Activated CD8-positive, alpha-beta memory T cell treated with anti-CD3 and anti-CD28 coated beads, Interleukin-2, amount 50 U/mL, for 24 hours (primary cell): ENCODE measurements around the gene SASH1.
"Not testable (repeated sequence)": the region's sequence is repeated elsewhere in the genome, so short reads cannot be mapped to it uniquely, and the experiment has no call there.

Experiments used
- DNase-seq: peaks from one replicate; pipeline ENCODE4 v3.0.0-alpha.2; 2020; ENCODE audit errors: extremely low read depth

The SASH1 gene

DNA sequence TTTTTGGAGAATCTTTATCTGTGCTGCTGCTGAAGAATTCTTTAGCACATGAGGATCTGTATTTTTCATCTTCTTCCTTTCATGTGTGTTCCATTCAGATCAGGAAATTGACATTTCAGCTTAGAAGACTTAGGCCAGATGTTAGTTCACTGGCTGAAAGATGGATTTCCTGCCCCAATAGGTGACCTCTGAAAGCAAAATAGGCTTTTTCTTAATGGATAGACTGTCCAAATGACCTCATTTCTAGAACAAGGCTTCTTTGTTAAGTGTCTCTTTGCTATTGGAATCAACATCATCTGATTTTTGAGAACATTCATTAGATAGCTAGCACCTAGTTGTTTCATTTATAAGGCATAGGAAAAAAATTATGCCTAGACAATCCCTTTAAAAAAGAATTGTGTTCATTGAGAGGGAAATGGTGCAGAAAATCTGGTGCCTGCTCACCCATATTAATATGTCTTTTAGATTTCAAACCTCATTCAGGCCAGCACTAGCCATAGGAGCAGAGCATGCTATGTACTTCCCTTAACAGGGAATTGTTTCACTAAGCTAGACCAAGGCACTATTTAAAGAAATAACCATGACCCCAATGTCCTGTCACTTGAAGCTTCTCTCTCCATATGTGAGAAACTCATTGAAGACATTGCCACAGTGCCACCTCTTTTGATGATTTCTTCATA lies 13.6 kb upstream of the SASH1 start:
- DNase-seq = no peak

DNA sequence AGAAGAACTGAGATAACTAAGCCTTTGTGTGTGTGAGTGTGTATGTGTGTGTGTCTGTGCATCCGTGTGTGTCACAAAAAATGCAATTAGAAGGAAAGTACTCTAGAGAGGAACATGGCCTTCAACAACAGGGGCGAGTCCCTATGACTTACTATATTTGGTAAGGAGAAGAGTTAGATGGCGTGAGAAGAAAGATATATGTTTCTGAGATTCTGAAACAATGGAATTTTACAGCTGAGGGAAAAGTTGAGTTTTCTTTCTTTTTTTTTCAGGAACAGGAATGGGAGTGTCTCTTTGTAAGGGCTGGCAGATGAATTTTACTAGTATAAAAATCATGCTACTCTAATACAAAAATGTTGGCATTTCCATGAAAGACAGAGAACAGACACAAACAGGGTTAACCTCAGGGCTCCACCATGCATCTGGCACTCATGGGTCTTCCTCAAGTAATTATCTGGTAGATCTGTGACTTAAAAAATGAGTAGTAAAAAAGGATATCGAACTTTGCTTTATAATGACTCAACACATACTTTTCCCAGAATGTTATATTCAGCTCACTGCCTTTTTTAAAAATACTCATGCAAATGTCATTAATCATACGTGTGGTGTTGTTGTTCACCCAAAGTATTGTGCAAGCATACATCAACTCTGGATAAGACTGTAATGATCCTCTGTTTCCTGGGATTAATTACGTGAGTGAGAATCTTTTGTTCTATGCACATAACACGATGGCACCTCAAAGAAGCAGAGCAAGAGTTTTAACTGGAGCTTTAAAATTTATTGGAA lies 12.8 kb upstream of the SASH1 start:
- DNase-seq = no peak

DNA sequence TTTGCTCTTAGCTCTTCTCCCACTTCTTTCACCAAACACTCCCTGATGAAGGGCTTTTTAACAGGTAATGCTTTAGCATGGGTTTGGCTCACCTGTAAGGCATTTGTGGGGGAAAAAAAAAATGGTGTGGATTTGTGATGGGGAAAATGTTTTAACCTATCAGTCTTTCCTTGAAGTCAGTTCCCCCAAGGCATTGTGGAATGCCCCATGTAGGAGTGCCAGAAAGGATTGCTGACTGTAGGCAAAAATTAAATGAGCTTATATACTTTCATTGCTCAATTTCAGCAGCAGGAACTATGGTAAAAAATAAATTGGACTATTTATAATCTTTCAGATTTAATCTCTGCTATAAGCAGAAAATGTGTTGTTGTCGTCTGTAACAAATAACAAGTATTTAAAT lies 10.6 kb upstream of the SASH1 start:
- DNase-seq = no peak

DNA sequence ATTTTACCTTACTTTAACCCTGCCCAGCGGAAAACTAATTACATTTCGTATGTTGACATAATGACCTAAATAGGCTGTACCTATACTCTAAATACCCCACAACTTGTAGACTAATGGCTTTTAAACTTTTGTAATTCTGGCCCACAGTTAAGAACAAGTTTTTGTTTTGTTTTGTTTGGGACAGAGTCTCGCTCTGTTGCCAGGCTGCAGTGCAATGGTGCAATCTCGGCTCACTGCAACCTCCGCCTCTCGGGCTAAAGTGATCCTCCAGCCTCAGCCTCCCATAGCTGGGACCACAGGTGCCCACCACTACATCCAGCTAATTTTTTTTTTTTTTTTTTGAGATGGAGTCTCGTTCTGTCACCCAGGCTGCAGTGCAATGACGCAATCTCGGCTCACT lies 5.7 kb upstream of the SASH1 start:
- no peak for DNase-seq

DNA sequence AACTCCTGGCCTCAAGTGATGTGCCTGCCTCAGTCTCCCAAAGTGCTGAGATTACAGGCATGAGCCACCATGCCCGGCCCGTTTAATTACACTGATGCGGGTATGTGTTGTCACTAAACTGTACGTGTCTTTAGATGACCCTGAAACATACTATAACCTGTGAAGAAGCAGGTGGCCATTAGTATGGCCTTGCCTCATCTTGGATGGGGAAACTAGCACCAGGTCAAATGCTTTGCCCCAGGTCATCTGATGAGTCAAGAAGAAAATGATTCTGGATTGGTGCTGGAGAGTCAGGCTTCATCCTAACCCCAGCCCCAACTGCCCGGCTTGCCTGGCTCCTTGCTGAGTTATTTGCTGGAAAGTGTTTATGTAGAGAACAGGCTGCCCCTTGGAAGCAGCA lies 2.9 kb upstream of the SASH1 start:
- DNase-seq = no peak

DNA sequence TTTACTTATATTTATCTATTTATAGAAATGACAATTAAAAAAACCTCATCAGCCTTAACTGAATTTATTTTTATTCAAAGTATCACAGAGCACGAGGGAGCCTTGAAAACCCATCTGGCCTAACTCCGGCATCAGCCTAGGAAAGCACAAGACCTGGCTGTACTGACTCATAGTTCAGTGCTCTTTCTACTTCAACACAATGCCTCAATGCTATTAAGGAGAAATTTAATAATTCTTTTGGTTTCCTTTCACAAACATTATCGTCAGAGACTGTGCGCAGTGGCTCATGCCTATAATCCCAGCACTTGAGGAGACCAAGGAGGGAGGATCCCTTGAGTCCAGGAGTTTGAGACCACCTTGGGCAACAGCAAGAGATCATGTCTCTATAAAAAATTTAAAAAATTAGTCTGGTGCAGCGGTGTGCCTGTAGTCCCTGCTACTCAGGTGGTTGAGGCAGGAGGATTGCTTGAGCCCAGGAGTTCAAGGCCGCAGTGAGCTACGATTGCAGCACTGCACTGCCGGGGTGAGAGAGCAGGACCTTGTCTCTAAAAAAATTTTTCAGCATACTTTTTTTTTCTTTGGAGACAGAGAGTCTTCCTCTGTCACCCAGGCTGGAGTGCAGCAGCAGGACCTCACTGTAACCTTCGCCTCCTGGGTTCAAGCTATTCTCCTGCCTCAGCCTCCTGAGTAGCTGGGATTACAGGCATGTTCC lies 1.9 kb upstream of the SASH1 start:
- no peak for DNase-seq

DNA sequence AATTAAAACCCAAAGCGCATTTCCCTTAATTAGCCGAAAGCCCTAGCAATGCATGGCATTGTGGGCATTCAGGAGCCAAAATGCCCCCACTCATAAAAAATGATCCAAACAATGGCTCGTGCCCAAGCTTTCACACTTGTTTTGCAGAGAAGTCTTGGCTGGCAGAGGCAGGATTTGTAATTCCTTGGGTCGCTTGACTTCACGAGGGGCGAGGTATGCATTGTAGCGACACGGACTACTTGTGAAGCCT lies 613 bp upstream of the SASH1 start:
- no peak for DNase-seq

DNA sequence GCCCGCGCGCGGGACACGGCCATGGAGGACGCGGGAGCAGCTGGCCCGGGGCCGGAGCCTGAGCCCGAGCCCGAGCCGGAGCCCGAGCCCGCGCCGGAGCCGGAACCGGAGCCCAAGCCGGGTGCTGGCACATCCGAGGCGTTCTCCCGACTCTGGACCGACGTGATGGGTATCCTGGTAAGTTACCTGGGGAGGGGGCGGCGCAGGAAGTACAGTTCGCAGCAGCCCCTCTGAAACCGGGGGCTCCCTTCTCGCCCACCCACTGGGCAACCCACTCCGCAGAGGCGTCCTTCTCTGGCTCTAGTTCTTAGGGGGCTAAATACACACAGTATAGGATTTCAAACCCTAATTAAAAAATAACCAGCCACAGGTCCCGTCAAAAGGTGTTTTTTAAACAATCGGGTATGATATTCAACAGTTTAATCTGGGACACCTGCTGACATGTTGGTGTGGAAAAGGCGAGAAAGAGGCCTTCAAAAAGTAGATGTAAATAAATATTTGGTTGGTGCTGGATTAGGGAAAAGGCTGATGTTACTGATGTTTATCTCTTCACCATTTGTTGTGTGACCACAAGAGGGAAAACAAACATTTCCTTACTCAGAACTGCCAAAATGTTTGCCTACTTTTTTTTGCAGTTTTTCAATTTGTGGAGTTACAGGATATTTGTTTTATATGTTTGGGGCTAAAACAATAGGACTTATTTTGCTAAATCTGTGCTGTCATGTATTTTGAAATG lies 577 bp downstream of the SASH1 start:
- no peak for DNase-seq

DNA sequence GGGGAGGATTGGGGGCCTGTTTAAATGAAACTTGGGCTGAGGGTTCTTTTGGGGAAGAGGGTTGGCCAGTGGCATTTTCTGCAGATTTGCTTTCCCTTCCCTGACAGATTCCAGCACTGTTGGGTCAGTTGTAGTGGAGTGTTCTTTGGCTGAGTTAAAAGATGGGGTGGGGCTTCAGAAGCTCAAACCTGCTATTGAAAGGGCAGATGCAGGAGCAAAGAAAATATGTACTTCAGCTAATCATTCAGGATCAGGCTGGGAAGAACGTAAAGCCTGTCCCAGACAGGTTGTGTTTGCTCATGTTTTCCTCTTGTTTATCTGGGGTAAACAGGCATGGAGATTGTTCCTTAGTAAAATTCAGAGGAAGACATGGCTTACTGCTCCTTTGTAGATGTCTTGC lies 2.5 kb downstream of the SASH1 start:
- no peak for DNase-seq

DNA sequence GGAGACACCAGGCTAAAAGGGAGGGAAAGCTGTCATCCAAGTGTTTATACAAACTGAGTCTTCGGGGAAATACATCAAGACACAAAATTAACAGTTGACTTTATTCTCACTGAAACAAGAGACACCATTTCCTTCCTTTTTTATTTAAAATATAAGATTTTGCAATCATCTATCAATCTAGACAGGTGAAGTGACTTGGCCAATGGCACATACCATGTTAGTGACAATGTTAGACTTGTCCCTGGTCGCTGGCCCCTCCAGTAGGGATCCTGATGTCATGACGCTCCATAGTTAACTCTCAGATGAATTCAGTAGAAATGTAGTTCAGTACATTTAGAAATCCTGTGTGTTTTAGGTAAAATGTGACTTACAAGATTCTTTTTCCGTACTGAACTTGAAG lies 2.9 kb downstream of the SASH1 start:
- DNase-seq = no peak

DNA sequence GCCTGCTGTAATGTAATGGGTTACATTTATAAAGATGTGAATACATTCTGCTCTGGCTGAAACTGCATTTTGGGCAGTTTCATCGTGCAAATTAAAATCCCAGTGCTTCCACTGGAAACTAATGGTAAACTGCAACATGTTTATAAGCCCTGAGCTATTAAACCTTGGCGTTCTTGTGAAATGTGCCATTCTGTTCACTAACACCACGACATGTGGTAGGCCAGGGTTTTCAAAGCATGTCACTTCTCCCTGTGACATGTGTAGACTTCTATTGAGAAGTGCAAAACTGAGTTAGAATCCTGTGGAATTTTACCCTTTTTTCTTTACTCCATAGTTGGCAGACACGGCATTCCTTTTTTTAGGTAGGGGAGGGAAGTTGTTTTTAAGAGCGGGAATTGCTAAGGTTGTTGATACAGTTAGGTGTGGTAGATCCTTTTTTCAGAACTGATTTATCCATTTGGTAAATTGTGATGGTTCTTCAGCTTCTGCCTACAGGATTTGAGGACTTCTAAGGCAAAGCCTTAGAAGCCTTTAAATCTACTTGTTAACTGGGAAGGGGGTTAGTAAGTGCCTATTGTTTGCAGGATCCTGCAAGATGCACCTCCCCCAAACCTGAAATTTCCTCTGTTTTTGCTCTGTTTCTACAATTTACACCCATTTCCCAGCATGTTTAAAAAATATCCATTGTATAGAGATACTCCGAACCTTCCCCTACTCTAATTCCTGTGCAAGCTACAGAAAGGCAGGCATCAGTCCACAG lies 4.2 kb downstream of the SASH1 start:
- no peak for DNase-seq

DNA sequence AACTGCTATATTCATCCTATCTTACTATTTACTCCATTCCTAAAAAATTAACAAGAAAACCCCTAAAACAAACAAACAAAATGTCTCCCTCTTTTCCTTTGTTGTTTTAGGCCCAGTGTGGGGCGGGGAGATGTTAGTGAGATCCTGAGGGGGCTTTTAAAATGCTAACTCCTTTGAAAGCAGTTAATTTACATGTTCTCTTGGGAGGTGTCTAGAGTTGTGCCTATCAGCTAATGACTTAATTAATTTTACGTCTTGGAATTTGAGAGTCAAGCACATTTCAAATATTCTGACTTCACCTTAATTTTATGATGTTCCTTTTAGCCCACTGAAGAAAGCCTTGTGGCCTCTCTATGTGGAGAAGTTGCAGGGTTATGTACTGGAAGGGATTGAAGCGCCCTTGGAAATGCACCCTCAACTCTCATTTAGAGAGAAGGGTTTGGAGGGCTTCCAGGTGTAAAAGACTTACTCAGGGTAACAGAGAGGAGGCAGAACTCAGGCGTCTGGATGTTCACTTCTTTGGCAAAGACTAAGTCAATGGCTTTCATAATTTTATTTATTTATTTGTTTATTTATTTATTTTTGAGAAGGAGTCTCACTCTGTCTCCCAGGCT lies 4.9 kb downstream of the SASH1 start:
- DNase-seq = no peak

DNA sequence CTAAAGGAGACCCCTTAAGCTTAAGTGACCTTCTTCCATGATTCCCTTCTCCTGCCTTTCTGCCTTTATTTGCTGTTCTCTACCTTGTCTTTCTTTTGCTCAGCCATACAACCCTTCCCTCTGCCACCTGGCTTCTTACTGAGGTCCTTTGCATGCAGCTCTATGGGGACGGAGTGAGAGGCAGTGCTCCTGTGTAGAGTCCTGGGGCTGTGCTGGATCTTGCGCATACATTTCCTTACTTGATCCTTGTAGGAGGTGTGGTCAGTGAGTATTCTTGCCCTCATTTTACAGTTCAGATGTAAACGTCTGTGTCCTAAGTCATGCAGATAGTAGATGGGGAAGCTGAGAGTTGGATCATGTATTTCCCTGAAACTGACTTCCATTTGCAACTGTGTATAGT lies 5.7 kb downstream of the SASH1 start:
- DNase-seq = no peak

DNA sequence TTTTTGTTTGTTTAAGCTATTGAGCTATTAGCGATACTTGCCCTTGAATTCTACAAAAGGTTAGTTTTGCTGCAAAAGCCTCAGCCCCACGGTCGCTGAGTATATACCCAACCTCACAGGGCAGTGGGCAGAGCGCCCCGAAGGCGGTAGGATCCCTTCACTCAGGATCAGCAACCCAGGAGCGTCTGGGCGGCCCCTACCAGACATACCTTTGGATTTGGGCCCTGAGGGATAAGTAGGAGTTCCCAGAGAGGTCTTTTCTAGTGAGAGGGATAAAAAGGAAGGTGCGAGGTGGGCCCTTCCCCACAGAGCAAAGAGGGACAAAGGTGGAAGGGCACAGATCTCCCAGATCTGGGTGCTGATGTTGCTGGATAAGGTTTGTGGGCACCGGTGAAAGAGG lies 6.1 kb downstream of the SASH1 start:
- no peak for DNase-seq

DNA sequence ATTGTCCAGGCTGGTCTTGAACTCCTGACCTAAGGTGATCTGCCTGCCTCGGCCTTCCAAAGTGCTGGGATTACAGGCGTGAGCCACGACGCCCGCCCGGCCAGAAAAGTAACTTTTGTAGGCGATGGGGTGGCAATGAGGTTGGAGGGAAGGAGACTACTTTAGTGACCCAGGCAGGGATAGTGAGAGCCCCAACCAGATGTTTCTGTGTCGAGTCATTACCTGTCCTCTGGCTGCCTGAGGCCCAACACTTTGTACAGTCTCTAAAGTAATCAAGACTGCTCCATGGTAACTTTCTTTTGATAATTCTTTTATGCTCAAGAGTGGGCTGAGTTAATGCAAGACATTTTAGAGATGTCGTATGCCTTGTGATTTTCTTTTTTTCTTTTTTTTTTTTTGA lies 6.8 kb downstream of the SASH1 start:
- no peak for DNase-seq

DNA sequence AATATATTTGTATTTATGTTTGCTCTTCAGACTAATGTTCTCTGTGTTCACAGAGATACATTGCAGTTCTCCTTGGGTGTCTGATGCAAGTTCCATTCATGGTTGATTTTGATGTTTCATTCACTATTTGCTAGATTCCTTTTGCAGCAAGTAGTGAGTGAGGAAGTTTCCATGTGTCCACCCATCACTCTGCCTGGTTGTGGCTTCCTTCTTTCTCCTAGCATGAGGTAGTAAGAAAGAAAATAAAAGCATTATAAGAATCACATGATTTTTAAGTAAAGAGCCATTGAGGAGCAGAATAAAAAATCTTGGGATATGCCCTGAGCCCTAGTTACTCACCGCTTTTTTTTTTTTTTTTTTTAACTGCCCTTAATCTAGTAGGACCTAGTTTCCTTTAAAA lies 8.7 kb downstream of the SASH1 start:
- DNase-seq = no peak

DNA sequence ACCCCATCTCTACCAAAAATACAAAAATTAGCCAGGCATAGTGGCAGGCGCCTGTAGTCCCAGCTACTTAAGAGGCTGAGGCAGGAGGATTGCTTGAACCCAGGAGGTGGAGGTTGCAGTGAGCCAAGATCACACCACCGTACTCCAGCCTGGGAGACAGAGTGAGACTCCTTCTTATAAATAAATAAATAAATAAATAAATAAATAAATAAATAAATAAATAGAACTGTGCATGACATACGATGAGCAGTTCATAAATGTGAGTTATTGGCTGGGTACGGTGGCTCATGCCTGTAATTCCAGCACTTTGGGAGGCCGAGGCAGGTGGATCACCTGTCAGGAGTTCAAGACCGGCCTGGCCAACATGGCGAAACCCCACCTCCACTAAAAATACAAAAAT lies 9.8 kb downstream of the SASH1 start:
- not testable (repeated sequence) for DNase-seq

DNA sequence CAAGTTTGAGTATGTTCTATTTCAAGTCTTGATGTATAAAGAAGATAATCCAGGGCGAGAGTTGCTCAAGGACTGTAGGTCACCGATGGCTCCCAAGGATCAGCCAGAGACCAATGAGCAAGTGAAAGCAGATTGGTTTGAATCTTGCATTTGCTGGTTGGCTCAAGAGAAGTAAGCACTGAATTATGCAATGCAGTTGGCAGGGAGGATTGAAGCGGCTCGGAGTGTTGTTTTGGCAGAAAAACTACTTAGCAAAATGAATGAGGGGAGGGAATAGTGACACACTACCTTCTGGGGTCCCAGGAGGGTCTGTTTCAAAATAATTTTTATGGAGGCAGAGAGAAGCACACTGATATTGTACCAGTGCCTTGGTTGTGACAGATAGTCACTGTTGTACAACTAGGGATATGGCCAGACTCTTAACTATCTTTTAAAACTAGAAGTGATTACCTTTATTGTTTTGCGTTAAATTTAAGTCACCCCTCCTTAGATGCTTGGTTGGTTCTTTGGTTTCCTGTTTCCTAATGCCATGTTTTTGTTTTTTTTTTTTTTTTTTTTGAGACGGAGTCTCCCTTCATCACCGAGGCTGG lies 15.7 kb downstream of the SASH1 start:
- DNase-seq = no peak

DNA sequence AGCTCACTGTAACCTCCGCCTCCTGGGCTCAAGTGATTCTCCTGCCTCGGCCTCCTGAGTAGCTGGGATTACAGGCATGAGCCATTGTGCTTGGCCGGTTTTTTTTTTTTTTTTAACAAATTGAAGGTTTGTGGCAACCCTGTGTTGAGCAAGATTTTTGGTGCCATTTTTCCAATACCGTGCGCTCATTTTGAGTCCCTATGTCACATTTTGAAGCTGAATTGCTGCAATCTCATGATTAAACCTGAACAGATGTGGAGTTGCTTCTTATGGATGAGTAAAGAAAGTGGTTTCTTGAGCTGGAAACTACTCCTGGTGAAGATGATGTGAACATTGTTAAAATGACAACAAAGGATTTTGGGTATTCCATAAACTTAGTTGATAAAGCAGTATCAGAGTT lies 16.6 kb downstream of the SASH1 start:
- DNase-seq = no peak

DNA sequence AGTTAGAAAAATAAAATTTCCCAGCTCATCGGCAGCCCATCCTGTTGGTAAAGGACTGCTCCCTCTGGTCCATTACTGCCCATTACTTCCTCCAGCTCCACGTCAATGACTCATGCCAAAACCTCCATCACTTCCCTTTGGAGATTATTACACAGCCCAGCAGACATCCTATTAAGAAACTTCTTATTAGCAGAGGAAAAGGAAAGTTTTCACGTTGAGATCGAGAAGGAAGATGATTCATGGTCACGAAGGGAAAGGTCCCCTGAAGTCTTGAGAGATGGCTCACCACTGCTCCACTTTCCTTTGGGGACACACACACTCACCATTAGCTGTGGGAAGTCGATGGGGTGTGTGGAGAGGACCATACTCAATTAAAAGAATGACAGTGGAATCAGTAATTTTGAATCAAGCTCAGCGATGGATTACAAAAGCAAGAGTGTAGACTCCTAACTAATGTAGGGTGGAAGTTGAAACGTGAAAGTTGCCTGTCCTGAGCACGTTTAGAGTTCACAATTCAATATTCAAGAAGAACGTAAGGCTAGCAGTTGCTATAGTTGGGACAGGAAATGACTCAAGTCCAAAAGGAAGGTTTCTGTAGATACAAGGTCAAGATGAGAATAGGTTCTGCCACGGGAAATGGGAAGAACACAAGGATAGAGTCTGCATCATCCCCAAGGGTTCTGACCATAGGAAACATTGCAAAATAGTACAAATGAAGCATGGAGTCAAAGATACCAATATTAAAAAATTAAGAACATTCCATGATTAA lies 21.6 kb downstream of the SASH1 start:
- no peak for DNase-seq
